H9 (cell line): ENCODE results near the gene DPM2. TPM values are rescaled to one million over a fixed set of nuclear protein-coding genes. Genes with fewer than 3 reads are reported as not detected.

ENCODE experiments used
- DNase-seq: peaks from one replicate; pipeline ENCODE4 v3.0.0-alpha.2; 2017
- H2AFZ ChIP-seq: one replicate; pipeline ENCODE4 v1.6.1; 2013; ENCODE audit warnings: mild to moderate bottlenecking, low read length, control low read depth, moderate library complexity
- H2AK5ac ChIP-seq: 2 replicates; pipeline ENCODE4 v1.6.1; 2013; ENCODE audit warnings: low read length, control low read depth, mixed read lengths; ENCODE audit not compliant: insufficient read length
- H2BK120ac ChIP-seq: one replicate; pipeline ENCODE4 v1.6.1; 2013; ENCODE audit warnings: low read depth, mild to moderate bottlenecking, low read length, control low read depth, inconsistent platforms; ENCODE audit not compliant: poor library complexity, severe bottlenecking
- H2BK12ac ChIP-seq: 2 replicates; pipeline ENCODE4 v1.6.1; 2013; ENCODE audit warnings: low read length, control low read depth, mixed read lengths, low read depth; ENCODE audit not compliant: insufficient read length
- H2BK15ac ChIP-seq: 2 replicates; pipeline ENCODE4 v1.6.1; 2013; ENCODE audit warnings: low read depth, low read length, control low read depth
- H2BK20ac ChIP-seq: one replicate; pipeline ENCODE4 v1.6.1; 2013; ENCODE audit warnings: low read depth, mild to moderate bottlenecking, low read length, control low read depth, inconsistent platforms; ENCODE audit not compliant: poor library complexity, severe bottlenecking
- H2BK5ac ChIP-seq: 2 replicates; pipeline ENCODE4 v1.6.1; 2013; ENCODE audit warnings: low read length, control low read depth, mixed read lengths; ENCODE audit not compliant: insufficient read length
- H3K14ac ChIP-seq: 2 replicates; pipeline ENCODE4 v1.6.1; 2013; ENCODE audit warnings: low read length, control low read depth; ENCODE audit not compliant: insufficient read depth
- H3K18ac ChIP-seq: 2 replicates; pipeline ENCODE4 v1.6.1; 2013; ENCODE audit warnings: low read depth, mild to moderate bottlenecking, mixed read lengths, low read length, control low read depth; ENCODE audit not compliant: insufficient read length
- H3K23ac ChIP-seq: 2 replicates; pipeline ENCODE4 v1.6.1; 2013; ENCODE audit warnings: low read length, control low read depth, mixed read lengths, low read depth; ENCODE audit not compliant: insufficient read length
- H3K23me2 ChIP-seq: 2 replicates; pipeline ENCODE4 v1.6.1; 2013; ENCODE audit warnings: low read depth, mild to moderate bottlenecking, mixed read lengths, low read length, control low read depth; ENCODE audit not compliant: insufficient read length, poor library complexity, severe bottlenecking
- H3K27ac ChIP-seq: 2 replicates; pipeline ENCODE4 v1.5.1; 2013; ENCODE audit warnings: low read length, control low read depth, mixed read lengths, low read depth; ENCODE audit not compliant: insufficient read length
- H3K27me3 ChIP-seq: 2 replicates; pipeline ENCODE4 v1.6.1; 2013; ENCODE audit warnings: low read length, control low read depth, inconsistent platforms; ENCODE audit not compliant: insufficient read depth
- H3K4ac ChIP-seq: 2 replicates; pipeline ENCODE4 v1.6.1; 2013; ENCODE audit warnings: low read depth, mild to moderate bottlenecking, control low read depth, inconsistent platforms, low read length, moderate library complexity
- H3K4me1 ChIP-seq: 2 replicates; pipeline ENCODE4 v1.6.1; 2013; ENCODE audit warnings: low read length, control low read depth, inconsistent platforms; ENCODE audit not compliant: insufficient read depth
- H3K4me2 ChIP-seq: 2 replicates; pipeline ENCODE4 v1.6.1; 2013; ENCODE audit warnings: low read length, control low read depth, mixed read lengths; ENCODE audit not compliant: insufficient read length, insufficient read depth
- H3K56ac ChIP-seq: 2 replicates; pipeline ENCODE4 v1.6.1; 2013; ENCODE audit warnings: low read depth, mild to moderate bottlenecking, mixed read lengths, low read length, control low read depth; ENCODE audit not compliant: insufficient read length
- H3K79me1 ChIP-seq: 2 replicates; pipeline ENCODE4 v1.6.1; 2013; ENCODE audit warnings: low read depth, mild to moderate bottlenecking, moderate library complexity, low read length, control low read depth, inconsistent platforms; ENCODE audit not compliant: insufficient read depth, poor library complexity, severe bottlenecking
- H3K79me2 ChIP-seq: 2 replicates; pipeline ENCODE4 v1.6.1; 2013; ENCODE audit warnings: low read length, control low read depth, inconsistent platforms; ENCODE audit not compliant: insufficient read depth
- H3K9ac ChIP-seq: 2 replicates; pipeline ENCODE4 v1.6.1; 2013; ENCODE audit warnings: low read length, control low read depth, mixed read lengths; ENCODE audit not compliant: insufficient read length; ENCODE audit errors: extremely low read depth
- H3K9me3 ChIP-seq: one replicate; pipeline ENCODE4 v1.6.1; 2013; ENCODE audit warnings: low read depth, low read length, inconsistent platforms; ENCODE audit not compliant: control insufficient read depth
- H3T11ph ChIP-seq: one replicate; pipeline ENCODE4 v1.6.1; 2013; ENCODE audit warnings: mild to moderate bottlenecking, low read length, control low read depth, inconsistent platforms
- H4K20me1 ChIP-seq: one replicate; pipeline ENCODE4 v1.6.1; 2013; ENCODE audit not compliant: control insufficient read depth, insufficient read length, insufficient read depth
- H4K5ac ChIP-seq: 2 replicates; pipeline ENCODE4 v1.6.1; 2013; ENCODE audit warnings: low read depth, mild to moderate bottlenecking, mixed read lengths, low read length, control low read depth; ENCODE audit not compliant: insufficient read length
- H4K8ac ChIP-seq: replicated peaks from 2 replicates; pipeline ENCODE4 v1.6.1; 2013; ENCODE audit warnings: low read length, control low read depth, mixed read lengths, low read depth; ENCODE audit not compliant: insufficient read length
- H4K91ac ChIP-seq: 2 replicates; pipeline ENCODE4 v1.6.1; 2013; ENCODE audit warnings: low read depth, mild to moderate bottlenecking, moderate library complexity, mixed read lengths, low read length, control low read depth; ENCODE audit not compliant: insufficient read length
- H3K27ac Mint-ChIP-seq, 3 experiments: 2 replicates in 2 of 3; 3 replicates in 1 of 3; pipeline ENCODE4 v1.8.0; 2020 to 2021; ENCODE audit warnings: mixed read lengths in 3 of 3, mild to moderate bottlenecking in 1 of 3, moderate library complexity in 1 of 3
- H3K27me3 Mint-ChIP-seq: 2 replicates; pipeline ENCODE4 v1.8.0; 2021; ENCODE audit warnings: low read depth, mild to moderate bottlenecking, moderate library complexity, mixed read lengths
- H3K36me3 Mint-ChIP-seq, 3 experiments: 2 replicates in 2 of 3; 3 replicates in 1 of 3; pipeline ENCODE4 v1.8.0; 2020 to 2021; ENCODE audit warnings: low read depth in 3 of 3, mixed read lengths in 3 of 3; ENCODE audit not compliant: insufficient read depth in 1 of 3
- H3K4me1 Mint-ChIP-seq, 2 experiments: 2 replicates each; pipeline ENCODE4 v1.8.0; 2020; ENCODE audit warnings: mixed read lengths in 2 of 2
- H3K4me3 Mint-ChIP-seq, 2 experiments: 2 replicates in 1 of 2; 3 replicates in 1 of 2; pipeline ENCODE4 v1.8.0; 2020 to 2021; ENCODE audit warnings: mild to moderate bottlenecking in 2 of 2, mixed read lengths in 2 of 2, moderate library complexity in 1 of 2
- H3K9me3 Mint-ChIP-seq, 2 experiments: 2 replicates in 1 of 2; 3 replicates in 1 of 2; pipeline ENCODE4 v1.8.0; 2020; ENCODE audit warnings: mild to moderate bottlenecking in 2 of 2, mixed read lengths in 2 of 2, moderate library complexity in 1 of 2
- WGBS: extraction: QIAGEN DNeasy Blood & Tissue Kit; methylation state at CpG from one replicate; pipeline ENCODE4 v1.1.7; 2013; ENCODE audit warnings: missing lambda C conversion rate, low lambda C conversion rate, mixed read lengths; ENCODE audit not compliant: insufficient read length; ENCODE audit errors: extremely low coverage; 5-methylcytosine and 5-hydroxymethylcytosine counted together
- total RNA-seq: library from RNA; stranded (reverse); gene quantifications from 2 replicates; pipeline ENCODE4 v1.2.1, GENCODE V29; 2021
- TF ChIP-seq, protein P1 (sequence below): fragments of 200-600 bp; sonication (generic); conservative IDR thresholded peaks from 3 replicates; pipeline ENCODE4 v1.8.0; 2021; ENCODE audit warnings: antibody characterized with exemption, mild to moderate bottlenecking

The DPM2 gene
- total RNA-seq, 1 experiment from 2014 or later: 46.1 TPM

DNA sequence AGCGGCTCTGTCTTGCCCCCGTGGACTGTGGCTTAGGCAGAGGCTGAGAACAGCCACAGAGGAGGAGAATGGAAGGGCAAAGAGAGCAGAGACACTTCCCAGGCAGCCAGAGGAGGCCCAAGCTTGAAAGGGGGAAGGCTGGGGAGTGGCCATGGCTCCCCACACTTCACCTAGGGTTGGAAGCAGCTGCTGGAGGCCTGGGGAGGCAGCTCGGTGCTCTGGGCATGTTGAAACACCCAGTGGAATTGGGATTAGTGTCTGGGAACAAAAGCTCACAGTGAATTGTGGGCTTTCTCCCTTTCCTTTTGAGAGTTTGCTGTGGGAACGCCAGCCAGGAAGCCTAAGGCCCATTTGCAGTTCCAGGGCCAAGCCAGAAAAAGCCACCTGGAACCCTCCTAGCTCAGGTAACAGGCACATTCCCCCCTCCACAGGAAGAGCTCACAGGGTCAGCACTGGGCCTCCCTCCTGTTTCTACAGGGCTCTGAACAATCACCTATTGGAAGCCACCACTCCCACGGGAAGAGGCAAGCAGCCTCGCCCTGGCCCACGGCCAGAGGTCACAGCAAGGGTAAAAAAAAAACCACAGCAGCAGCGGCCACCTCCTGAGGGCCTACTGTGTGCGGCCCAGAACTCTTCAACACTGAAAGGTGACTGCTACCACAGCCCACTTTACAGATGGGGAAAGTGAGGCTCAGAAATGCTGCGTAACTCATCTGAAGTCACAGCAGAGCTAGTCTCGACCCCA, 22.9 kb upstream of the DPM2 start:
- H3K79me1 ChIP-seq: peaks cover 2% of the 10 kb centered on the region
- no peak overlapping the region for H2AFZ ChIP-seq
- no peak for DNase-seq

More for the DNA sequence above, 22.9 kb upstream of the DPM2 start:
- H3T11ph ChIP-seq: no peak overlapping the region
- H3K9me3 ChIP-seq: no peaks in the 10 kb centered on the region
- Mint-ChIP-seq H3K9me3 (no peaks in the 10 kb centered on the region), H3K36me3 (peaks cover 0 to 9% (median 6%) of the 10 kb centered on the region in 3 experiments; a peak in 5 of 7 replicates), H3K27ac (peak overlapping the region; percentile 38 to 92 (median 90); a peak in 6 of 7 replicates), H3K4me3 (no peak overlapping the region), H3K27me3 (no peaks in the 10 kb centered on the region), H3K4me1 (peaks cover 47 to 55% of the 10 kb centered on the region in 2 experiments)
- no peak overlapping the region for H3K23ac ChIP-seq
- no peak overlapping the region for H3K56ac ChIP-seq
- no peak overlapping the region for H2BK12ac ChIP-seq
- H4K8ac ChIP-seq: no peak overlapping the region
- no peaks in the 10 kb centered on the region for H3K27me3 ChIP-seq
- H3K4me2 ChIP-seq: no peak overlapping the region
- no peak overlapping the region for H3K4ac ChIP-seq
- no peak overlapping the region for H2BK5ac ChIP-seq
- peaks cover 8% of the 10 kb centered on the region; the same call in 1 of the 2 replicates for H3K79me2 ChIP-seq
- TF ChIP-seq, protein P1, sequence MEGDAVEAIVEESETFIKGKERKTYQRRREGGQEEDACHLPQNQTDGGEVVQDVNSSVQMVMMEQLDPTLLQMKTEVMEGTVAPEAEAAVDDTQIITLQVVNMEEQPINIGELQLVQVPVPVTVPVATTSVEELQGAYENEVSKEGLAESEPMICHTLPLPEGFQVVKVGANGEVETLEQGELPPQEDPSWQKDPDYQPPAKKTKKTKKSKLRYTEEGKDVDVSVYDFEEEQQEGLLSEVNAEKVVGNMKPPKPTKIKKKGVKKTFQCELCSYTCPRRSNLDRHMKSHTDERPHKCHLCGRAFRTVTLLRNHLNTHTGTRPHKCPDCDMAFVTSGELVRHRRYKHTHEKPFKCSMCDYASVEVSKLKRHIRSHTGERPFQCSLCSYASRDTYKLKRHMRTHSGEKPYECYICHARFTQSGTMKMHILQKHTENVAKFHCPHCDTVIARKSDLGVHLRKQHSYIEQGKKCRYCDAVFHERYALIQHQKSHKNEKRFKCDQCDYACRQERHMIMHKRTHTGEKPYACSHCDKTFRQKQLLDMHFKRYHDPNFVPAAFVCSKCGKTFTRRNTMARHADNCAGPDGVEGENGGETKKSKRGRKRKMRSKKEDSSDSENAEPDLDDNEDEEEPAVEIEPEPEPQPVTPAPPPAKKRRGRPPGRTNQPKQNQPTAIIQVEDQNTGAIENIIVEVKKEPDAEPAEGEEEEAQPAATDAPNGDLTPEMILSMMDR: no peak
- no peak overlapping the region for H3K9ac ChIP-seq
- H2BK20ac ChIP-seq: no peak overlapping the region
- no peak overlapping the region for H4K5ac ChIP-seq
- peaks cover 3% of the 10 kb centered on the region; the same call in 1 of the 2 replicates for H3K4me1 ChIP-seq
- WGBS: no CpG with 5 or more reads among the region's 11 CpGs
- no peak overlapping the region for H2AK5ac ChIP-seq
- 0 out of 2 replicates have a peak overlapping the region, but pooled peaks have one; percentile 5 for H2BK15ac ChIP-seq
- H3K27ac ChIP-seq: no peak overlapping the region
- no peaks in the 10 kb centered on the region for H3K23me2 ChIP-seq
- no peaks in the 10 kb centered on the region for H4K20me1 ChIP-seq
- no peak overlapping the region for H4K91ac ChIP-seq
- H2BK120ac ChIP-seq: no peak overlapping the region
- no peak overlapping the region; the same call in 1 of the 2 replicates for H3K14ac ChIP-seq
- H3K18ac ChIP-seq: no peak overlapping the region
